ENCODE data around the gene SUMO1.
"Not testable (repeated sequence)": the region's sequence is repeated elsewhere in the genome, so short reads cannot be mapped to it uniquely, and the experiment has no call there.

The SUMO1 gene

DNA sequence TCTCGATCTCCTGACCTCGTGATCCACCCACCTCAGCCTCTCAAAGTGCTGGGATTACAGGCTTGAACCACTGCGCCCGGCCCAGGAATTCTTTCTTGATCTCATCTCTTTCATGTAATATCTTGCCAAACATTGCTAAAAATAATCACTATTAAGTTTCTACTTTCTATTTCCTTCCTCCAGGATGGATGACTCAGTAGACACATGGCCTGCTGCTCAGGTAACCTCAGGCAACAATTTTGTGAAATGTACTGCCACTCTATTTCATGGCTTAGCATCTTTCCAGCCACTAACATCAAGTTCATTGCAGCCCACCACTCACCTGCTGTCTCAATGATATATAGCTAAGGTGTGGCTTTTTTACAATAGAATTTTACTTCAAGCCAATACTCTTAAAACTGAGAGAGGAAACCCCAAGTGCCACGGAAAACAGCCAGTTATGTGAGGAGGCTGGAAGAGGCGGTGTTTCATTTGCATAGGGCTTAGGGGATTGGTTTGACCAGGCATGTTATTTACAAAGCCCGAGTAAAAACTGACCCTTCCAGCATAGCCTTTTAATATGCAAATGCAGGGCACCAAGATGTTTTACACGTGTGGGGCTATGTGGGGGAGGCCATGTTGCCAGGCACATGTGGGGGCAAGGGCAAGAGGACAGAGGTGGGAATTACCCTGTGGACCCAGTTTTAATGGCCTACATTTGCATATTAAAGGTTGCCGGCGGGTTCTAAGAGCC, 11.3 kb upstream of the SUMO1 start:
- peaks cover 6% of the 10 kb centered on the region for H3K4me1 Mint-ChIP-seq
- H3K4me3 Mint-ChIP-seq = peak overlapping the region; percentile 54
- no peak for DNase-seq
- H3K27me3 Mint-ChIP-seq (ENCODE audit: low read depth, poor library complexity) = peaks cover 11% of the 10 kb centered on the region
- peaks cover 5% of the 10 kb centered on the region for H3K36me3 Mint-ChIP-seq (ENCODE audit: low read depth)
- H3K9me3 Mint-ChIP-seq = peaks cover 16% of the 10 kb centered on the region
- TF ChIP-seq, protein P1, sequence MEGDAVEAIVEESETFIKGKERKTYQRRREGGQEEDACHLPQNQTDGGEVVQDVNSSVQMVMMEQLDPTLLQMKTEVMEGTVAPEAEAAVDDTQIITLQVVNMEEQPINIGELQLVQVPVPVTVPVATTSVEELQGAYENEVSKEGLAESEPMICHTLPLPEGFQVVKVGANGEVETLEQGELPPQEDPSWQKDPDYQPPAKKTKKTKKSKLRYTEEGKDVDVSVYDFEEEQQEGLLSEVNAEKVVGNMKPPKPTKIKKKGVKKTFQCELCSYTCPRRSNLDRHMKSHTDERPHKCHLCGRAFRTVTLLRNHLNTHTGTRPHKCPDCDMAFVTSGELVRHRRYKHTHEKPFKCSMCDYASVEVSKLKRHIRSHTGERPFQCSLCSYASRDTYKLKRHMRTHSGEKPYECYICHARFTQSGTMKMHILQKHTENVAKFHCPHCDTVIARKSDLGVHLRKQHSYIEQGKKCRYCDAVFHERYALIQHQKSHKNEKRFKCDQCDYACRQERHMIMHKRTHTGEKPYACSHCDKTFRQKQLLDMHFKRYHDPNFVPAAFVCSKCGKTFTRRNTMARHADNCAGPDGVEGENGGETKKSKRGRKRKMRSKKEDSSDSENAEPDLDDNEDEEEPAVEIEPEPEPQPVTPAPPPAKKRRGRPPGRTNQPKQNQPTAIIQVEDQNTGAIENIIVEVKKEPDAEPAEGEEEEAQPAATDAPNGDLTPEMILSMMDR (IDR thresholded peaks at IDR 0.05) = no peak
- H3K27ac Mint-ChIP-seq = no peak overlapping the region

DNA sequence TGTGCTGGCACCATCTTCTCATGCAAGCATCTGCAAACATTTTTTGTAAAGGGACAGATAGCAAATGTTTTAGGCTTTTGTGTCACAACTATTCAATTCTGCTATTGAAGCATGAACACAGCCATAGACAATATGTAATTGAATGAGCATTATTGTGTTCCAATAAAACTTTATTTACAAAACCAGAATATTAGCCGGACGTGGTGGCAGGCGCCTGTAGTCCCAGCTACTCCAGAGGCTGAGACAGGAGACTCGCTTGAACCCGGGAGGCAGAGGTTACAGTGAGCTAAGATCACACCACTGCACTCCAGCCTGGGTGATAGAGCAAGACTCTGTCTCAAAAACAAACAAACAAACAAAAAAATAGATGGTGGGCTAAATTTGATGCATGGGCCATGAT, 9.3 kb upstream of the SUMO1 start:
- DNase-seq; H3K36me3 Mint-ChIP-seq (ENCODE audit: low read depth); H3K4me3 Mint-ChIP-seq; H3K27ac Mint-ChIP-seq; H3K4me1 Mint-ChIP-seq: not testable (repeated sequence)
- Mint-ChIP-seq H3K9me3 (peaks cover 16% of the 10 kb centered on the region), H3K27me3 (ENCODE audit: low read depth, poor library complexity) (peaks cover 14% of the 10 kb centered on the region)

DNA sequence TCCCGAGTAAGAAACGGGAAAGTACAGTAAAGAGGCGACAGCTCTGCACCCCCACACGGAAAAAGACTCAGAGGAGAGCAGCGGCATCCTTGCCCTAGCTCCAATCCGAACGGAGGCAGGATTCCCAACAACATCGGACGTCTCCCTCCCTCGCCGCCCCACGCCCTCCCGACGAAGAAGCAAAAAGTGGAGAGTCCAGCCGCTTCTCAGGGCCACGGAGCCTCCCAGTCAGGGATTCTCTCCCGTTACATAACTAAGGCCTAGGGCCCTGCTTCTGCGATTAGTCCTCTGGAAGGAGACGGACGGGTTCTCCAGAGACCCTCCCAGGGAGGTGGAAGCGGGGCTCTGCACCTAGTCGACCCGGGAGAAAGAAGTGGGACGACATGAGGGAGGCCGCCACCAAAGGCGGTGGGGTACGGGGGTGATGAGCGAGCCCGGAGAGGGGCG, 587 bp downstream of the SUMO1 start:
- Mint-ChIP-seq H3K36me3 (ENCODE audit: low read depth) (peaks cover 11% of the 10 kb centered on the region), H3K4me1 (peaks cover 30% of the 10 kb centered on the region), H3K9me3 (no peaks in the 10 kb centered on the region), H3K27me3 (ENCODE audit: low read depth, poor library complexity) (peaks cover 10% of the 10 kb centered on the region), H3K27ac (peak overlapping the region; percentile 99), H3K4me3 (peak overlapping the region; percentile 99)
- peak; percentile 53 for DNase-seq
- TF ChIP-seq, protein P1 (IDR thresholded peaks at IDR 0.05) = no peak

DNA sequence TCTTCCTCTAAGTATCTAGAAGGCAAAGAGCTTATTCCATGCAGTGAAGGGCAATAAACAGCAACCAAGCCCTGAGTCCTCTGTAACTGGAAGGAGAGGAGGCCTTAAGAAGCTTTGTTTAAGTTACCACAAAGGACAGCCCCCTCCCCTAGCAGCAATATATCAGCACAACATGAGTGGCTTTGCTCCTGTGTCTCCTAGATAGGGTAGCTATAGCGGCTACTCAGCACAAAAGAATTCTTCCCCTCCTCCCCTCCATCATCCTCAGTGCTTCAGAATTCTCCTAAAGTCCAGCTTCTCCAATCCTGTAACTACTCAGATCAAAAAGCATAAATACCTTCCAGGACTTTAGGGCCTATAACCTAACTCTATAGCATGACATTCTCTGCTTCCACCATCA, 16.5 kb downstream of the SUMO1 start:
- DNase-seq = peak; percentile 7
- peak overlapping the region; percentile 76 for H3K27ac Mint-ChIP-seq
- no peaks in the 10 kb centered on the region for H3K27me3 Mint-ChIP-seq (ENCODE audit: low read depth, poor library complexity)
- peaks cover 73% of the 10 kb centered on the region for H3K36me3 Mint-ChIP-seq (ENCODE audit: low read depth)
- TF ChIP-seq, protein P1 (IDR thresholded peaks at IDR 0.05) = no peak
- H3K4me3 Mint-ChIP-seq = peak overlapping the region; percentile 20
- peaks cover 4% of the 10 kb centered on the region for H3K9me3 Mint-ChIP-seq
- peaks cover 10% of the 10 kb centered on the region for H3K4me1 Mint-ChIP-seq

DNA sequence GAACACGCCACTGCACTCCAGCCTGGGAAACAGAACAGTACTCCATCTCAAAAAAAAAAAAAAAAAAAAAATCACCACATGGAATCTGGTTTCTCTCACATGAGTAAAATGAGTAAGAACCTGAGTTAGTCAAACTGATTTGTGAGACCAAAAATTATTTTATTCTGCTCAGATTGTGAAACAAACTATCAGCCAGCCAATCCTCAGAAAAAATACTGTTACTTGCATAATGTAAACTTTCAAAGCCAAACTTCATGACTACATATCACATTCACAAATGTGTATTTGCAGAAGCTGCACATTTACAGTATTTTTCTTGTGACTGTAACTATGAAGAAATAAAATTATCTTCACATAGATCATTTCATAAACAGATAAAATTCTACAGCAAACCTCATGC, 23.2 kb downstream of the SUMO1 start:
- no peaks in the 10 kb centered on the region for H3K4me1 Mint-ChIP-seq
- DNase-seq = no peak
- TF ChIP-seq, protein P1 (IDR thresholded peaks at IDR 0.05) = no peak
- H3K27ac Mint-ChIP-seq = no peak overlapping the region
- H3K9me3 Mint-ChIP-seq = no peaks in the 10 kb centered on the region
- H3K4me3 Mint-ChIP-seq = no peak overlapping the region
- peaks cover 67% of the 10 kb centered on the region for H3K36me3 Mint-ChIP-seq (ENCODE audit: low read depth)
- no peaks in the 10 kb centered on the region for H3K27me3 Mint-ChIP-seq (ENCODE audit: low read depth, poor library complexity)

DNA sequence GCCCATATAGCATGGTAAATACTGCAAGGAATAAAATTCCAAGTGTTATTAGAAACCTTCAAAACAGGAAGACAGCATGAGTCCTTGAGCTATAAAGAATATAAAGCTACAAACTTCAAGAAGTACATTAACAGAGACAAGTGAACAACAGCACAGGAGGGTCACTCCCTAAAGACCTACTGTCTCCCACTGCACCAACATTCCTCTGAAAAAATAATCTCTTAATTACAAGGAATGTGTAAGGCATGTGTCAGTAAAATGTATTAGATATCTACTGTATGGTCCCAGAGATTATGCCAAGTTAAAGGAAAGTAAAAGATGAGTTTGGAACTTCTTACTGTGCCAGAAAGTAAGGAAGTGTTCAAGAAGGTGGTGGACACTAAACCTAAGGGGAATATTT, 29.9 kb downstream of the SUMO1 start:
- Mint-ChIP-seq H3K9me3 (no peaks in the 10 kb centered on the region), H3K4me1 (no peaks in the 10 kb centered on the region), H3K27ac (peak overlapping the region; percentile 54), H3K27me3 (ENCODE audit: low read depth, poor library complexity) (no peaks in the 10 kb centered on the region), H3K4me3 (no peak overlapping the region), H3K36me3 (ENCODE audit: low read depth) (peaks cover 41% of the 10 kb centered on the region)
- DNase-seq = no peak
- TF ChIP-seq, protein P1 (IDR thresholded peaks at IDR 0.05) = no peak

All from nephron progenitor cell (in vitro differentiated cells).